CD4-positive, alpha-beta T cell (primary cell): ENCODE measurements around the gene CCDC27. TPM values are rescaled to one million over a fixed set of nuclear protein-coding genes. Genes with fewer than 3 reads are reported as not detected.

Experiments used
- ATAC-seq: fragments of 200-7000 bp; cut with Tn5 transposase; one replicate; pipeline ENCODE4 v1.10.0; 2022; ENCODE audit warnings: mild to moderate bottlenecking; ENCODE audit not compliant: poor library complexity
- CTCF ChIA-PET: fragments of 350-600 bp; sonication (Branson Sonifier 250); formaldehyde crosslinking; loops from one replicate; lab custom pipeline; 2021; ENCODE audit warnings: antibody characterized with exemption, inconsistent platforms; lab: Charles Lee
- POLR2A ChIA-PET: fragments of 350-600 bp; sonication (Branson Sonifier 250); formaldehyde crosslinking; loops from one replicate; lab custom pipeline; 2021; ENCODE audit warnings: antibody characterized with exemption, inconsistent platforms; lab: Charles Lee
- DNase-seq, 14 experiments: peaks; one replicate each; pipeline ENCODE4 v3.0.0-alpha.2; 2013 to 2020; ENCODE audit warnings: mixed read lengths in 2 of 14
- H3K27ac ChIP-seq, 2 donors: one replicate each; pipeline versions ENCODE4 v1.5.1 to v1.7.0; 2013; ENCODE audit warnings: low read length in 2 of 2, low read depth in 1 of 2, mild to moderate bottlenecking in 1 of 2
- H3K27me3 ChIP-seq, 2 experiments: 1 replicate in 1 of 2; 2 replicates in 1 of 2; pipeline versions ENCODE4 v1.6.1 to v1.7.0; 2013; ENCODE audit warnings: low read length in 2 of 2, control low read depth in 1 of 2, mild to moderate bottlenecking in 1 of 2, moderate library complexity in 1 of 2; ENCODE audit not compliant: insufficient read depth in 2 of 2, control insufficient read depth in 1 of 2
- H3K36me3 ChIP-seq: one replicate; pipeline ENCODE4 v1.6.1; 2013; ENCODE audit warnings: low read length, control low read depth; ENCODE audit not compliant: insufficient read depth
- H3K4me1 ChIP-seq: one replicate; pipeline ENCODE4 v1.6.1; 2013; ENCODE audit warnings: low read length, control low read depth; ENCODE audit not compliant: insufficient read depth
- H3K4me3 ChIP-seq: one replicate; pipeline ENCODE4 v1.5.1; 2013; ENCODE audit warnings: mild to moderate bottlenecking, low read length, moderate library complexity
- H3K9me3 ChIP-seq, 2 experiments: 1 replicate in 1 of 2; 2 replicates in 1 of 2; pipeline versions ENCODE4 v1.6.1 to v1.7.0; 2013; ENCODE audit warnings: low read length in 2 of 2, mild to moderate bottlenecking in 2 of 2, control low read depth in 1 of 2, moderate library complexity in 1 of 2; ENCODE audit not compliant: control insufficient read depth in 1 of 2, insufficient read depth in 1 of 2
- H3K27ac Mint-ChIP-seq: one replicate; pipeline ENCODE4 v1.8.0; 2020; ENCODE audit warnings: mixed read lengths
- H3K27me3 Mint-ChIP-seq: one replicate; pipeline ENCODE4 v1.8.0; 2021; ENCODE audit warnings: mixed read lengths
- H3K36me3 Mint-ChIP-seq: one replicate; pipeline ENCODE4 v1.8.0; 2021; ENCODE audit warnings: low read depth, mixed read lengths
- H3K4me1 Mint-ChIP-seq: one replicate; pipeline ENCODE4 v1.8.0; 2021; ENCODE audit warnings: low read depth, mixed read lengths
- H3K4me3 Mint-ChIP-seq: one replicate; pipeline ENCODE4 v1.8.0; 2020; ENCODE audit warnings: mild to moderate bottlenecking, mixed read lengths
- H3K9me3 Mint-ChIP-seq: one replicate; pipeline ENCODE4 v1.8.0; 2020; ENCODE audit warnings: mixed read lengths
- CTCF ChIP-seq: fragments of 200-600 bp; IDR thresholded peaks from one replicate; pipeline ENCODE4 v1.8.0; 2022; ENCODE audit warnings: antibody characterized with exemption, mild to moderate bottlenecking
- intact Hi-C, 2 experiments: fragments of 100-400 bp; cut with DNase I in 1 of 2; cut with micrococcal nuclease in 1 of 2; formaldehyde crosslinking; loops; one replicate each; pipeline versions ENCODE4 v1.15.1 to v1.9.0; 2023 to 2025; cut with DNase I, micrococcal nuclease
- total RNA-seq, 174 experiments: library from RNA in 2 of 174; stranded (reverse) in 2 of 174; gene quantifications; one replicate each; pipeline ENCODE4 v1.2.3 and lab custom pipeline; 2021 to 2026

CCDC27 gene
- total RNA-seq, 2 experiments from 2014 or later = not detected

- no peak overlapping the region for H3K27ac Mint-ChIP-seq
- peaks cover 6% of the 10 kb centered on the region for H3K4me1 Mint-ChIP-seq
- CTCF ChIA-PET = no interaction called here
- Histone ChIP-seq H3K36me3 (no peaks in the 10 kb centered on the region), H3K4me1 (peaks cover 12% of the 10 kb centered on the region), H3K4me3 (no peak overlapping the region), H3K9me3 (no peaks in the 10 kb centered on the region), H3K27ac (no peak overlapping the region), H3K27me3 (peaks cover 10 to 24% of the 10 kb centered on the region in 2 experiments)
- no peaks in the 10 kb centered on the region for H3K9me3 Mint-ChIP-seq
- H3K4me3 Mint-ChIP-seq = no peak overlapping the region
- DNase-seq (no peak), ATAC-seq (no peak)
- no peaks in the 10 kb centered on the region for H3K36me3 Mint-ChIP-seq
- POLR2A ChIA-PET = no interaction called here
- peaks cover 20% of the 10 kb centered on the region for H3K27me3 Mint-ChIP-seq
- intact Hi-C loops = no loop called here
- no peak for TF ChIP-seq CTCF
Observed at GRCh38 chr1:3707298-3707938, 44.8 kb upstream of the CCDC27 start.

GRCh38 chr1:3707939-3708328 is 44.3 kb upstream of the CCDC27 start:
- Mint-ChIP-seq H3K36me3 (no peaks in the 10 kb centered on the region), H3K27ac (no peak overlapping the region), H3K27me3 (peaks cover 20% of the 10 kb centered on the region), H3K4me3 (no peak overlapping the region), H3K9me3 (no peaks in the 10 kb centered on the region), H3K4me1 (peaks cover 6% of the 10 kb centered on the region)
- no peak for TF ChIP-seq CTCF
- DNase-seq (no peak), ATAC-seq (no peak)
- intact Hi-C loops = no loop called here
- H3K27ac ChIP-seq = no peak overlapping the region
- no peak overlapping the region for H3K4me3 ChIP-seq
- POLR2A ChIA-PET = no interaction called here
- no peaks in the 10 kb centered on the region for H3K36me3 ChIP-seq
- peaks cover 12% of the 10 kb centered on the region for H3K4me1 ChIP-seq
- no peaks in the 10 kb centered on the region for H3K9me3 ChIP-seq
- H3K27me3 ChIP-seq = peaks cover 10 to 25% of the 10 kb centered on the region in 2 experiments
- CTCF ChIA-PET = no interaction called here

GRCh38 chr1:3708791-3709190 is 43.5 kb upstream of the CCDC27 start:
- no peak overlapping the region for H3K27ac Mint-ChIP-seq
- Histone ChIP-seq H3K4me1 (peaks cover 9% of the 10 kb centered on the region), H3K27ac (no peak overlapping the region), H3K27me3 (peaks cover 10 to 25% of the 10 kb centered on the region in 2 experiments), H3K9me3 (no peaks in the 10 kb centered on the region), H3K4me3 (no peak overlapping the region), H3K36me3 (no peaks in the 10 kb centered on the region)
- peaks cover 6% of the 10 kb centered on the region for H3K4me1 Mint-ChIP-seq
- H3K36me3 Mint-ChIP-seq = no peaks in the 10 kb centered on the region
- TF ChIP-seq CTCF = no peak
- ATAC-seq = no peak
- H3K9me3 Mint-ChIP-seq = no peaks in the 10 kb centered on the region
- H3K27me3 Mint-ChIP-seq = peaks cover 20% of the 10 kb centered on the region
- ChIA-PET CTCF (no interaction called here), POLR2A (no interaction called here)
- H3K4me3 Mint-ChIP-seq = no peak overlapping the region
- intact Hi-C loops = no loop called here
- DNase-seq = no peak
